Brain microvascular endothelial cell (primary cell): ENCODE data around the gene MEGF11.

ENCODE experiments used
- DNase-seq: peaks from one replicate; pipeline ENCODE4 v3.0.0-alpha.2; 2020
- H3K27ac ChIP-seq: fragments of 250-450 bp; sonication (Bioruptor Pico); 2 replicates; pipeline ENCODE4 v1.5.1; 2020; ENCODE audit warnings: mild to moderate bottlenecking, moderate library complexity
- H3K27me3 ChIP-seq: fragments of 250-450 bp; sonication (Bioruptor Pico); replicated peaks from 2 replicates; pipeline ENCODE4 v1.5.1; 2020; ENCODE audit warnings: mild to moderate bottlenecking
- H3K36me3 ChIP-seq: fragments of 250-450 bp; sonication (Bioruptor Pico); replicated peaks from 2 replicates; pipeline ENCODE4 v1.5.1; 2020; ENCODE audit warnings: mild to moderate bottlenecking
- H3K4me3 ChIP-seq: 2 replicates; pipeline ENCODE4 v1.5.1; 2011; ENCODE audit warnings: low read depth, mild to moderate bottlenecking, control low read depth, low read length, moderate library complexity
- CTCF ChIP-seq: IDR thresholded peaks from 2 replicates; pipeline ENCODE4 v1.5.1; 2011; ENCODE audit warnings: low read depth, mild to moderate bottlenecking, moderate library complexity, low read length, control low read depth, inconsistent platforms; ENCODE audit errors: missing control alignments
- in situ Hi-C: cut with HindIII; loops from 2 replicates; pipeline ENCODE4 v1.10.0; 2017; ENCODE audit warnings: low sequenced_read_pairs, low pct_ligation_motif_present

MEGF11 gene

GRCh38 chr15:65851981-65852380 lies 401.6 kb downstream of the MEGF11 start:
- in situ Hi-C loops, result loop anchor here (25.0 kb wide), 1 partner anchor 215 kb away; no protein-coding TSS in a partner anchor
- no peaks in the 10 kb centered on the region for H3K27me3 ChIP-seq
- H3K27ac ChIP-seq, result no peak overlapping the region
- H3K36me3 ChIP-seq, result no peaks in the 10 kb centered on the region
- TF ChIP-seq CTCF, result no peak
- no peak for DNase-seq
- no peak overlapping the region for H3K4me3 ChIP-seq

- H3K4me3 ChIP-seq, result no peak overlapping the region
- in situ Hi-C loops, result no loop called here
- no peak for TF ChIP-seq CTCF
- no peak for DNase-seq
- H3K36me3 ChIP-seq, result no peaks in the 10 kb centered on the region
- H3K27ac ChIP-seq, result no peak overlapping the region
- no peaks in the 10 kb centered on the region for H3K27me3 ChIP-seq
These were observed 405.6 kb downstream of the MEGF11 start for GRCh38 chr15:65847989-65848388.

- H3K36me3 ChIP-seq, result no peaks in the 10 kb centered on the region
- no peak overlapping the region for H3K27ac ChIP-seq
- no peaks in the 10 kb centered on the region for H3K27me3 ChIP-seq
- in situ Hi-C loops, result no loop called here
- no peak for TF ChIP-seq CTCF
- no peak for DNase-seq
- no peak overlapping the region for H3K4me3 ChIP-seq
These were observed 407.6 kb downstream of the MEGF11 start for GRCh38 chr15:65845826-65846519.
